Measurements from ENCODE around the gene IL22RA1.

Gene IL22RA1

DNA sequence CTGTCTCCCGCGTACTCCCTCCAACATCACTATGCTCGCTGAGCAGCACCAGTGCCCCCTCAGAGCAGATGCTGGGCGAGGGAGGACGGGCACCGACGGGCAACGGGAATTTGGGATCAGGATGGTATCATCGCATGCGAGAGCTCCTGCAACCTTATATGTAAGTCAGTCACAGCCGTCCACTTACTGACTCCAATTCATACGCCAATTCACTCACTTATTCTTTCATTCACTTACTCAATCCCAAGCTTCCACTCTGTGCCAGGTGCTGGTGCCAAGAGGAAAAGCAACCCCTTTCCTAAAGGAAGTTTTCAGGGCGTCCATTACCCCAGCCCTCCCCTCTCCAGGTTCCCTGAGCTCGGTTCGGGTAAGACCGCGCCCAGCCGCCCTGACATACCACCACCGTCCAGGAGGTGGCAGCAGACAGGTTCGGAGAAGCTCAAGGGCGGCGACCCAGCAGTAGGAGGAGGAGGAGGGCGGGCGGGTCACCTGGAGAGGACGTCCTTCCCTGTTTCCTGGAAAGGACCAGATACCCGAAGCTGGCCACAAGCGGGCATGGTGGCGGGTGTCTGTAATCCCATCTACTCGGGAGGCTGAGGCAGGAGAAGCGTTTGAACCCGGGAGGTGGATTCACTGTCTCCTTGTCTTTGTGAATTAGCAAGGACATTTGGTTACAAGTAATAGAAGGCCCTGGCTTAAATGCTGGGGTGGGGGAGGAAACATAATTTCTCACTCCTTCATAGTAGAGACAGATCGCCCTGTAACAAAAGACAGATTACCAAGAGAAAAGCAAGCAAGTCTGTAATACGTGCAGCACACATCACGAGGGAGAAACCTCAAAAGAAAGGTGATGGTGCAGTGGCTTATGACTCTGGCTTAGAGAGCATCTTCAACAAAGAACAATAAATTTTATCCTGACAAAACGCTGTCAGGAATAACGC lies 7.6 kb upstream of the IL22RA1 start:
- DNase-seq (ENCODE audit: low read depth), result peak; percentile 78
- TF ChIP-seq, protein P1, sequence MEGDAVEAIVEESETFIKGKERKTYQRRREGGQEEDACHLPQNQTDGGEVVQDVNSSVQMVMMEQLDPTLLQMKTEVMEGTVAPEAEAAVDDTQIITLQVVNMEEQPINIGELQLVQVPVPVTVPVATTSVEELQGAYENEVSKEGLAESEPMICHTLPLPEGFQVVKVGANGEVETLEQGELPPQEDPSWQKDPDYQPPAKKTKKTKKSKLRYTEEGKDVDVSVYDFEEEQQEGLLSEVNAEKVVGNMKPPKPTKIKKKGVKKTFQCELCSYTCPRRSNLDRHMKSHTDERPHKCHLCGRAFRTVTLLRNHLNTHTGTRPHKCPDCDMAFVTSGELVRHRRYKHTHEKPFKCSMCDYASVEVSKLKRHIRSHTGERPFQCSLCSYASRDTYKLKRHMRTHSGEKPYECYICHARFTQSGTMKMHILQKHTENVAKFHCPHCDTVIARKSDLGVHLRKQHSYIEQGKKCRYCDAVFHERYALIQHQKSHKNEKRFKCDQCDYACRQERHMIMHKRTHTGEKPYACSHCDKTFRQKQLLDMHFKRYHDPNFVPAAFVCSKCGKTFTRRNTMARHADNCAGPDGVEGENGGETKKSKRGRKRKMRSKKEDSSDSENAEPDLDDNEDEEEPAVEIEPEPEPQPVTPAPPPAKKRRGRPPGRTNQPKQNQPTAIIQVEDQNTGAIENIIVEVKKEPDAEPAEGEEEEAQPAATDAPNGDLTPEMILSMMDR (conservative IDR thresholded peaks at IDR 0.05; ENCODE audit: control insufficient read depth, insufficient read depth, low read depth, low read length), result peak; percentile 68
- H3K4me3 ChIP-seq (ENCODE audit: control insufficient read depth, low read depth, low read length), result peak overlapping the region; percentile 24

DNA sequence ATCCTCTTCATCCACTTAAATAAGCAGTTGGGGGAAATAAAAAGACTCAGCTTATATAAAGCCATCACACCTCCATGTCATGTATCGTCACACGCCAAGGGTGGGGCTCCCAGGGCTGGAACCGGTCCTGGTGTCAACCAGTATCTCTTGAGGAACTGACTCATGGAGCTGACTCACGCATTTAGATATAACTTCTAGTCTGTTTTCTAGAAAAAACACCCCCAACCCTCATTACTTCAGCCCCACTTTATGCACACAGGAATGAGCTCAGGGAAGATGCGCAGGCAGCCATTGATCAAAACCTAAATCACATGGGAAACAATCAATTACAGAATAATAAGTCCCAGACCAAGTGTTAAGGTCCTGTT lies 6.9 kb upstream of the IL22RA1 start:
- peak; percentile 79 for DNase-seq (ENCODE audit: low read depth)
- H3K4me3 ChIP-seq (ENCODE audit: control insufficient read depth, low read depth, low read length), result peak overlapping the region; percentile 24
- TF ChIP-seq, protein P1 (conservative IDR thresholded peaks at IDR 0.05; ENCODE audit: control insufficient read depth, insufficient read depth, low read depth, low read length), result no peak

DNA sequence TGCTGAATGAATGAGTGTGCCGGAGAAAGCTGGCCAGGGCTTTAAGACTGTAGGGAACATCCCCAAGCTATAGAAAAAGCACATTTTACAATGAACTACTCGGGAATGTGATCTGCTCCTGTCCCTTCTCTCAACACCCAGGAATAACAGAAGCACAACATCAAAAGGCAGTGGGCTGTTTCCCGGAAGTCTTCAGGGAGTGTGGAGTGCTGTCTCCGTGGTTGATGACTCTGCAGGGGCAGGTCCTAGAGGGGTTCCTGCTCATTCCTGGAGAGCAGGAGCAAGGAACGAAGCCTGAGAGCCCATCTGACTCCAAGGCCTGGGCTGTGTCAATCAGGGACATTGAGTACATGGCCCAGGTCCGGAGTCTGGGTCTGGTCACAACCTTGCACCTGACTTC lies 4.9 kb upstream of the IL22RA1 start:
- H3K4me3 ChIP-seq (ENCODE audit: control insufficient read depth, low read depth, low read length), result no peak overlapping the region
- DNase-seq (ENCODE audit: low read depth), result no peak
- TF ChIP-seq, protein P1 (conservative IDR thresholded peaks at IDR 0.05; ENCODE audit: control insufficient read depth, insufficient read depth, low read depth, low read length), result no peak

DNA sequence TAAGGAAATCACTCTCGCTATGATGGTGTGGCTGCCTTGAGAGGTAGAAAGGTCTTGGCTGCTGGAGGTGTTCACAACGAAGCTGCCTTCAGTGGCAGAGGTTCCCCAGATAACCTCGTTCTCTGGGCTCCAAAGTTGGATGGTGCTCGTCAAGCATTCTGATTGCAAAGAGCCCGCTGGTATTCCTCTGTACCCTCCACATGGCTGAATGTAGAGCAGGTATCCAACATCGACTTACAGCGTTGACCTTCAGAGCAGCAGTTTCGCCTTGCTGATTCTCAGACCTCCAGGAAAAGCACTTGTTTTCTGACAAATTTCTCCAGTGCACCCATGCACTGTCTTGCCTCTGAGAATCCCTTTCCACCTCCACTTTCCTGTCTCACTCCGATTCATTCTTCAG lies 4.3 kb upstream of the IL22RA1 start:
- H3K4me3 ChIP-seq (ENCODE audit: control insufficient read depth, low read depth, low read length), result no peak overlapping the region
- TF ChIP-seq, protein P1 (conservative IDR thresholded peaks at IDR 0.05; ENCODE audit: control insufficient read depth, insufficient read depth, low read depth, low read length), result no peak
- no peak for DNase-seq (ENCODE audit: low read depth)

DNA sequence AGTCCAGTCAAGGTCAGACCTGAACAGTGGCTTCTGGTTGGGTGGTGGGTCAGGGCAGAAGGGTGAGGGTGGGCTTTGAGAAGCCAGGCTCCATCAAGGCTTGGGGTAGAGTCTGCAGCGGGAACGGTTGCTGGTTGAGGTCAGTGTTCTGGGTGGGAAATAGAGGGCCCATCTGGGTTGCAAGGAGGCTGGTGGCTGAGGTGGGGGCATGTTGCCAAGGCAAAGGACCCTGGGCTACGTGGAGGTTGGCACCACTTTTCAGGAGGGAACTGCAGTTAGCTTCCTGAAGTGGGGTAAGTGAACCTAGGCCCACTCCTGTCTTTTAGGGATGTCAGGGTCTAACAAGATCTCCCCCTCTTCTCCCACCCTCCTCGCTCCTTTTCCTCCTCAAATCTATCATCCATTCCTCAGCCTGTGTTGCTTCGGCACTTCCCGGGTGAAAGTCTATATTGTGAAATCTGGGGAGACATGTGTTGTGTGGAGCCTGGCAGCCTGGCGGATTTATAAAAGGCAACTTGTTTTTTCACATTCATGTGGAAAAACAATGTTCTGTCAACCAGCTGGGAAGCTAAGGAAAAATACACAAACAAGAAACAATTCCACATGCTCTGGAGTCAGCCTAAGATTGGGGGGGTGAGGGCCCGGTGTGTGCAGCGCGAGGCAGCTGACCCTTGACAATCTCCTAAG lies 1.5 kb downstream of the IL22RA1 start:
- TF ChIP-seq, protein P1 (conservative IDR thresholded peaks at IDR 0.05; ENCODE audit: control insufficient read depth, insufficient read depth, low read depth, low read length), result no peak
- H3K4me3 ChIP-seq (ENCODE audit: control insufficient read depth, low read depth, low read length), result no peak overlapping the region
- no peak for DNase-seq (ENCODE audit: low read depth)

DNA sequence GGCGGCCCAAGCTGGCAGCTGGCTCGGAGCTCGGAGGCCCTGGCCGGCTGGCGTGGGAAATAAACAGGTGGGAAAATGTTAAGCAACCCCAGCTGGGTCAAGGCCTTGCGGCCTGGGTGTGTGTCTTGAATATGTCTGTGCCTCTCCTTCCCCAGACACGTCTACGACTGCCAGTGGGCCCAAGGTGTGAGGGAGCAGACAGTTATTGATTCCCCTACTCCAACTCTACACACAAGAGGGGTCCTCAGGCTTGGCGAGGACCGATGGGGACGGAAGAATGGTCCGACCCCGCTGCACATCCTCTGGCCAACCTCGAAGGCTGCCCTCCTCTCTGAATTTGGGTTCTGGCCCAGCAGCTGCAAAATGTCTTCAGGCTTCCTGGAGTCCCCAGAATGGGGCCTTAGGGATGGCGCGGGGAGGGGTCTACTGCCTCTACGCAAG lies 2.2 kb downstream of the IL22RA1 start:
- DNase-seq (ENCODE audit: low read depth), result no peak
- H3K4me3 ChIP-seq (ENCODE audit: control insufficient read depth, low read depth, low read length), result no peak overlapping the region
- TF ChIP-seq, protein P1 (conservative IDR thresholded peaks at IDR 0.05; ENCODE audit: control insufficient read depth, insufficient read depth, low read depth, low read length), result no peak

Measured in fibroblast of mammary gland (primary cell).